Tongue (tissue), 2 donors: ENCODE measurements around the gene LILRB3. TPM values are rescaled to one million over a fixed set of nuclear protein-coding genes. Genes with fewer than 3 reads are reported as not detected.
A peak's percentile ranks its signal among the peaks of the same experiment; 100 is the strongest.
"Not testable (repeated sequence)": the region's sequence is repeated elsewhere in the genome, so short reads cannot be mapped to it uniquely, and the experiment has no call there.

ENCODE experiments used
- DNase-seq: peaks from one replicate; pipeline ENCODE4 v3.0.0-alpha.2; 2015
- total RNA-seq: library from RNA; depleted of rRNA; stranded (reverse); fragments of >200 nt; gene quantifications from one replicate; pipeline ENCODE4 v1.2.3, GENCODE V29; 2014

The LILRB3 gene
- total RNA-seq, 1 donor from 2014 or later, result 3.0 TPM

DNA sequence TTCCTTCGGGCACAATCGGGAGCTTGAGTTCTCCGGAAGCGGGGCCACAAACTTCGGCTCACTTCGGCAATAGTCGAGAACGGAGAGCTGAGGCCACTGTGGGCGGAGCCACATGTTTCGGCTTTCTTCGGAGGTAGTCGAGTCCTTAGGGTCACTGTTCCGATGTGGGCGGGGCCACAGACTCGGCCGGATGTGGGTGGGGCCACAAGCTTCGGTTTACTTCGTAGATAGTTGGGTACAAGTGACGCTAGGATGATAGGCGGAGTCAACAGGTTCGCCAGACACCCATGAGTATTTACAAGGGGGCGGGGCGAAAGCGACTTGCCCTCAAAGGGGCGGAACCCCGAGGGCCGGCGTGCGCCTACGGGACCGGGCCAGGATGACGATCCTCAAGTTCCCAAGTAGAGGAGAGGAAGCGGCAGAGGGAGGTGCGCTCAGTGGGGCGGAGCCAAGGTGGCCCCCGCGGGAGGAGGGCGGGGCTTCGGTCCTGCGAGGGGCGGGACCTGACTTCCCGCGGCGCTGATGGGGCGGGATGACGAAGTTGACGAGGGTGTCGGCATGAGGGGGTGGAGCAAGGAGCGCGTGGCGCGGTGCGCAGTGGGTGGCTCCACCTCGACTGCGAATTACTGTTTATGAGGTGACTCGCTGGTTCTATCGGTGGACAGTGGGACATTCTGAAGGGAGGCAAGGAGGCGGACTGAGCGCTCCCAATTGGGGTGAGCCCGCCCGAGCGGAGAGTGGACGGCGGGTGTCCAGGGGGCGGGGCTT lies 32.9 kb downstream of the LILRB3 start:
- DNase-seq, result peak; percentile 100

DNA sequence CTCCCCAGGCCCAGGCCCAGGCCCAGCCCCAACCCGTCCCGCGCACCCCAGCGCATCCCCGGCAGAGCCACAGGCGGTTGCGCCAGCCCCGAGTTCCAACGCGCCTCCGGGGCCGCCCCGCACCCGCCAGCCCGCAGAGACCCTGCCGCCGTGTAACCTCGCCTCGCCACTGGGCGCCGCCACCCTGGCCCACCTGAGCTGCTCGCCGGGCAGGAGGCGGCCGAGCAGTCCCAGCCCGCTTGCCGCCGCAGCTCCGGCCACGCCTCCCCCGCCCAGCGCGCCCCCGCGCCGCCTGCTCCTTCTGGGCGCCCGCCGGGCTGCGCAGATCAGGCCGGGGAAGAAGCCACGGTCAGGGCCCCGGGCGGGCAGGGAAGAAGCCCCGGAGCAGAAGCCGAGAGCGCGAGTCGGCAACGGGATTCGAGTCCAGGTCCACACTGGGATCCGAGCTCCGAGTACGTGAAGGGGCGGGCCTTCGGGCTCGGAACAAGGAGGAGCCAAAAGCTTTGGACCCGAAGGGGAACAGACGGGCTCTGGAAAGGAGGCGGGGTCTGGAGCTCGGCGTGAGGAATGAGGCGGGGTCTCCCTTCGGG lies 33.6 kb downstream of the LILRB3 start, which contains the start of gene MBOAT7:
MBOAT7 (minus strand) TSS at position 436 of the 590 bp plus-strand sequence. CDS start 1,072 bp downstream, outside the sequence.
- DNase-seq, result no peak

DNA sequence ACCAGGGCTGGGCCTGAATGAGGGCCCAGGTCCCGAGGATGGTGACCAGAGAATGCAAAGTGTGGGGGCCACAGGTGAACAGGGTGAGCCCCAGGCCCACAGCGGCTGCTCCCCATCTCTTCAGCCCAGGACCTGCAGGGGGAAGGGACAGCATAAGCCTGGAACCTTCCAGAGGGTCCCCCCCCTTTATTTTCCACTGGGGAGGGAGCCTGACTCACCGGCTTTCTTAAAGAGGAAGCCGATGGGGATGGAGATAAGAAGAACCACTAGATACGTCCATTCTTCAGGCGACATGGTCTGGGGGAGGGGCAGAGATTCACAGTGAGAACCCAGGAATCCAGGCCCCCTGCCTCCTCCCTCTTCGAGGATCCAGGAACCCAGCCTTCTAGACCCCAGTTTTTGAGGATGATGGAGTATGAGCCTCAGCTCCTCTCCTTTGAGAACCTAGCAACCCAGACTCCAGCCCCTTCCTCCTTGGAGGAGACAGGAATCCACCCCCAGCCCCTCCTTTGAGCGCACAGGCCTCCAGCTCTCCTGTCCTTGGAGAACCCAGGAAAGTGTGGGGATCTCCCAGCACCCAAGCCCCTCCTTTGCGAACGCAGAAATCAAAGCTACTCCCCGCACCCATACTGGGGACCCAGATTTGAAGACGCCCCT lies 34.5 kb downstream of the LILRB3 start:
- no peak for DNase-seq

DNA sequence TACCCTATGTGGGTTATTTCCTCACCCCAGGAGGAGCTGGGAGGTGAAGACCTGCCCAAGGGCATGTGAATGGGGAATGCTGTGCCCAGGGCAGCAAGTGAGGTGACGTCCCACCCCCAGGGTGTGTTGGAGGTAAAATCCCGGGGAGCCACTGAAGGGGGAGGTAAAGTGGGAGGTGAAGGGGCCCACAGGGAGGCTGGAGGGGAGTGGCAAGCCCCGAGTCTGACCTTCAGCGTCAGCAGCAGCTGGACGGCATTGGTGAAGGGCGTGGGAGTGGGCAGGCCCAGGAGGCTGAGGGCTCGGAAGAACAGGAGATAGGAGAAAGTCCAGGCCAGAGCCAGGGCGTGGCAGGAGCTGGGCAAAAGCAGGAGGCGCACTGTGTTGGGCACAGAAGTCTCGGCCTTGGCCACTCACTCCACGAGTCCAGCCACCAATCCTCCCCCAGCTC lies 35.8 kb downstream of the LILRB3 start:
- DNase-seq, result no peak

DNA sequence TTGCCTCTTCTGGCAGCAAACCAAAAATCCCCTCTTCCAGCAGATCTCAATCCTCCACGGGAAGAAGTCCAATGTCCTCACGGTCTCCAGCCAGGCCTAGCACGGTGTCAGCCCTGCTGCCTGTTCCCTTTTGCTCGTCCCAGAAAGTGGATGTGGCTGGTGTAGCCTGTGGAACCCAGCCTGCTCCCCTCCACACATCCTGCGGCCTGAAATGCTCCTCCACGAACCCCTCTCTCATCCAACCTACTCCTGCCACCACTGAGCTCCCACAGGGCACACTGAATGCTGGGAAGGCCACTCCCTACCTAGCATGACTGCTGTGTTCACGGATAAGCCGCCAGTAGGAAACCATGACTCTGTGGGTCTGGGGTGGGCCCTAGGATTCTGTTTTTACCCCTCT lies 36.5 kb downstream of the LILRB3 start:
- no peak for DNase-seq

DNA sequence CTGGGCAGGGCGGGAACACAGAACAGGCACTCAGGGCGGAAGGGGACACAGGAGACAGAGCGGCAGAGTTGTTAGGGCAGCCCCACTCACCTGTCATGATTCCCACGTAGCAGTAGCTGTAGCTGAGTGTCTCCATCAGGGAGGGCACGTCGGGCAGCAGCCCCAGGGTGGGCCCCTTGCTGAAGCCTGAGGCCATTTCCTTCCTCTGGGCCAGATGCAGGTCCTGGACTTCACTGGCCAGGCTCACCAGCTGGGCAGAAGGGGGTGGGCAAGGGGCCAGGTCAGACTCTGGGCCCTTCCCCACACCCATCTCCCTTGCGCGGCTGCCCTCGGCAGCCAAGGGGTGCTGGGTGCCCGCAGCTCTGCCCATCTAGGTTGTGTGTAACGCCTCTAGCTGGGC lies 39.4 kb downstream of the LILRB3 start:
- DNase-seq, result no peak

DNA sequence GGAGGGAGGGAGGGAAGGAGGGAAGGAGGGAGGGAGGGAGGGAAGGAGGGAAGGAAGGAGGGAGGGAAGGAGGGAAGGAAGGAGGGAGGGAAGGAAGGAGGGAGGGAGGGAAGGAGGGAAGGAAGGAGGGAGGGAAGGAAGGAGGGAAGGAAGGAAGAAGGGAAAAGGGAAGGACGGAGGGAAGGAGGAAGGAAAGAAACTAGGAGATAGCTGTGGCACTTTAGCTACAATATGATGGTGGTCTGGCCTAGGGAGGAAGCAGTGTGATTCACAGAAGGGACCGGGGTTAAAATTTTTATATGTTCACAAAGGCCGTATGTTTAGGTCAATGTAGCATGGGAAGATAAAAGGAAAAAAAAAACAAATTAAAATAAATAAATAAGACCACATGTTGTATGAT lies 40.9 kb downstream of the LILRB3 start:
- not testable (repeated sequence) for DNase-seq

DNA sequence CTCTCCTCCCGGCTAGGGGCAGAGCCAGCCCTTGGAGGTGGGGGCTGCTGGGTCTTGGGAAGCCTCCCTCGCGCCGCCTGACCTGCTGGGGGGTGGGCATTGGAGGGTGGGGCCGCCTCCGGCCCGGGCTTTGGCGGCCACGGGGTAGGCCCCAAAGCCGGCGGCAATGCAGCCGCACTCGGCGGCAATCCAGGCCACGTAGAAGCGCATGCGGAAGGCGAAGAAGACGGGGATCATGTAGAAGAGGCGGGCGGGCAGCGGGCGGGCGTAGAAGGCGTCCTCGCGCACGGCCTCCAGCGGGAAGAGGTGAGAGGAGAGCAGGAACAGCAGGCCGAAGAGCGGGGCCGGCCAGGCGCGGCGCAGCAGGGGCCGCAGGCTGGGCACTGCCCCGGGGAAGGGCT lies 42.1 kb downstream of the LILRB3 start:
- DNase-seq, result no peak

DNA sequence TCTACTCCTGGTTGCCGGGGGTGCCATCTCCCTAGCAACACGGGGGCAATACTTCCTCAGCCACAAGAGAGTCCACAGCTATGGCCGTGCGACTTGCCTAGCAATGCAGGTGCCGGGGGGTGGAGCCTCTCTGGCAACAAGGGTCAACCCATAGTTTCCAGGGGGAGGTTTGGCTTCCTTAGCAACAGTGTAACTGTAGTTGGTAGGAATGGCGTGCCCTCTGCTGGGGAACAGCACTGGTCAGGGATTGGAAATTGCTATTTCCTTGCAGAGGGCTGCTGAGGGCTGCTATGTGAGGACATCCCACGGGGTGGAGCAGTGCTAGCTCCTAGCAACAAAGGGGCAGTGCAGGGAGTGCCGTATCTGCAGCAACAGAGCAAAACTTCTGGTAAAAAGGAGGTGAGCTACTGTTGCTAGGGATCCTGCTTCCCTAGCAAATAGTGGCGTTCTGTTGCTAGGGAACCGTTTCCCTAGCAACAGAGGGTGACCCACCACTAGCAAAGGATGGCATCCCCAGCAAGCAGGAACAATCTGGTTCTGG lies 42.8 kb downstream of the LILRB3 start:
- peak; percentile 77 for DNase-seq

DNA sequence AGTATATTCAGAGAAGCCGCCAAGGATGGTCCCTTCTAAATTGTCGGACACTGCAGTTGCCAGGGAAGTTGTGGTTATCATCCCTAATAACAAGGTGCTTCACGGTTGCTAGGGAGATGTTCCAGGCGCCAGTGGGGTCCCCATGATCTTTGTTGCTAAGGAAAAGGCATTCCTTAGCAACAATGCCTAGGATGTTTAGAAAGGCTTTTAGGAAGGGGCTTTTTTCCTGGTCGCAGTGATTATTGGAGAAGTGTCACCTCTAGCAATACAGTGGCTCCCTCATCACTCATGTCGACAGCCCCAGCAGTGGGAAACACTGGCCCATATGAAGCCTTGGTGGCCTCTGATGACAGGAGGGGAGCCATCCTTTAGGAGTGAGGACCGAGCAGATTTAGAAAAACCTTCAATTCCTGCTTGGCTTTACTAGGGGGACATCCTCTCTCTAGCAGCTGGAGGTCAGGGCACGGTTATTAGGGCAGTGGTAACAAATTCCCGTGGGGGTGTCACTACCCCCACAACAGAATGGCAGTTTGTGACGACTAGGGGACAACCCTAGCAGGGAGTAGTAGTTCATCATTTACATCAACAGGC lies 43.5 kb downstream of the LILRB3 start:
- no peak for DNase-seq

DNA sequence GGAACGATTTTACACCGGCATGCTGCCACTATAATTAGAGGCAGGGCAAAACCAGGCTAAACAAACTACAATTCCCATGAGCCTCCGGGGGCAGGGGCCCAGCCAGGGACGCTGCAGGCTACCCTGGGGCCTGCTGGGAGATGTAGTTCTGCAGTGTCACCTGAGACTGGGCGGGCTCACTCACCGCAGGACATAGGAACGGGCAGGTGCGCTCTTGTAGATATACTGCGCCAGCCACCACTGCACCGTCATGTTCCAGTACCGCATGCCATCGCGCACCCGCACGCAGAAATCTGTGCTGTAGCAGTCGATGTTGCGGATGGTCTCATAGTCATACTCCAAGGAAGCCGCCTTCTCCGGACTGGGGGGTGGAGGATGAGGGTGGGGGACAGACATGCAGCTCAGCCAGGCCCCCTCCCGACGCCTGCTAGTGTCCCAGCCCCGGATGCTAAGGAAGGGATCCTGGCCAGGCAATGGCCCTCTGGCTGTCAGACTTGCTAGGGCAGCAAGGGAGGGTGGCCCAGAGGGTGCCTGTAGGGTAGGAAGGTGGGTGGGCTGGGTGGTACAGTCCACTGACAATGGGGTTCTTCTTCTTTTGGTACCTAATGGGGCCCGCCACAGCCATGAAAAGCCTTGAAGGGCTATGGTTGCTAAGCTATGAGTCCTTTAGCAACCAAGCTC lies 44.1 kb downstream of the LILRB3 start:
- peak; percentile 63 for DNase-seq

DNA sequence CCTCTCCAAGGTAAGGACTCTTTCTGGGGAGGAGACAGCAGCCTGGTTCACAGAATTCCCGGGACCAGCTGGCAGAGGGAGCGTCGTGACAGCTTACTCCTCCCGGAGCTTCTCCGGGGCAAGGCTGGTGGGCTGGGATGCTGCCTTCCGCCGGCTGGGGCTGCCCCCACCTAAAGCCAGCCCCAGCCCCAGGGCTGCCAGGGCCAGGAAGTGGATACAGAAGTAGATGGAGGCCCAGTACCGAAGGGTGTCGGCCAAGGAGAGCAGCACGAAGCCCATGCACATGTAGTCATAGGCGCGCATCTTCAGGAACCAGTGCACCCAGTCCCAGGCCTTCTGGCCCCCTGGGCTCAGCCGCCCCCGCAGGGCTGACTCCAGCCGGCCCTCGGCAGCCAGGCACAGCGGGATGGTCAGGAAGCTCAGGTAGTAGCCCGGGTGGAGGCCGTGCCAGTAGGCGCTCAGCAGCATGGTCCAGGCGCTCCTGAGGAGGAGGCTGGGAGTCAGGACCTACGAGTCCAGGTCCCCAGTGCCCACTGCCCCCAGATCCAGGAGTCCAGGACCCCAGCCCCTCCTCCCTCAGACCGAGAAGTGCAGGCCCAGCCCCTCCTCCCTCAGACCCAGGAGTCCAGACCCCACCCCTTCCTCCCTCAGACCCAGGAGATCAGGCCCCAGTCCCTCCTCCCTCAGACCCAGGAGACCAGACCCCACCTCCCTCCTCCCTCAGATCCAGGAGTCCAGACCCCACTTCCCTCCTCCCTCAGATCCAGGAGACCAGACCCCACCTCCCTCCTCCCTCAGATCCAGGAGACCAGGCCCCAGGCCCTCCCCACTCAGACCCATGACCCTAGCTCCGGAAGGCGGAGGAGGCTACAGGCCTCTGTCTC lies 48.6 kb downstream of the LILRB3 start:
- DNase-seq, result no peak

DNA sequence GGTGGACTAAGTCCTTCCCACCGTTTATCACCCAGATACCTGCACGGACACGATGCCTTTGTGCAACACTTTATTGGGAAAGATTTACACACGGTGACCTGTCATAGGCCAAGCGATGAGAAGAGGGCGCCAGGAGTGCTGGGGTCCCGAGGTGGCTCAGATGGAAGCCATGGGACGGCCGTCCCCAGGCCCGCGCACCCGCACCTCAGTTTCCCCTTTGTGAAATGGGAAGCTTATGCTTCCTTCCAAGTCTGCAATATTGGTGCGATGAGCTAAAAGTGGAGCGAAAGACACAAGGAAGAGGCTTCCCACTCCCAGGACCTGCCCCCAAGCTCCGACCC lies 49.5 kb downstream of the LILRB3 start:
- DNase-seq, result no peak

DNA sequence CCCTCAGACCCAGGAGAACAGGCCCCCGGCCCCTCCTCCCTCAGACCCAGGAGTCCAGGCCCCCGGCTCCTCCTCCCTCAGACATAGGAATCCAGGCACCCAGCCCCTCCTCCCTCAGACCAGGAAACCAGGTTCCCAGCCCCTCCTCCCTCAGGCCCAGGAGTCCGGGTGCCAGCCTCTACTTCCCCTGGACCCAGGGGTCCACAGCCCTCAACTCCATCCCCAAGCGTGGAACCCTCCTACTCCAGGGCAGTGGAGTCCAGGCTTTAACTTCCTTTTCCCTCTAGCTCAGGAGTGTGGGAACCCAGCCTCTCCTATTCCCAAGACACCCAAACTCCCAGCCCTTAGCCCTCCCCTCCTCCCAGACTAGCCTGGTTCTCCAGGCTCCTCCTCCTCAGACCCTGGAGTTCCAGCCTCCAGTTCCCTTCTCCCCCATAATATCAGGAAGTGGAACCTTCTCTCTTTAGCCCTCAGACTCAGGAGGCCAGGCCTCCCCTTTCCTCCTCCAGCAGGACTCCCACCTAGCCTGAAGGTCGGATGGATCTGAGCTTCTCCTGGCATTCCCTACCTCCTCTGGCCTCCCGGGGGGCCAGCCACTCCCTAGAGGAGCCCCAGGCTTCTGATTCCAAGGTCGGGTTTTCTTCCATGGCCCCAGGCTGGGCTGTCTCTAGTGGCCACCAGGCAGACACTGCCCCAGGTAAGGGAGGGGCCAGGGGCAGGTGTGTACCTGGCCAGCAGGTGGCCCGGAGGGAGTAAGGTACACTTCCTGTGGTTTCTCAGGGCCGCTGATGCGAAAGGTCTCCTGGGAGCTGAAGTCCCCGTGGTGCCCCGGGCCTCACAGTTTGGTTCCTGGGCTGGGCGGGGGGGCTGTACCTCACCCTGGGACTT lies 50.1 kb downstream of the LILRB3 start, which contains the start of gene TMC4:
TMC4 (minus strand) TSS at position 690 of the 888 bp plus-strand sequence; CDS start at position 647, 43 bp downstream.
- no peak for DNase-seq

DNA sequence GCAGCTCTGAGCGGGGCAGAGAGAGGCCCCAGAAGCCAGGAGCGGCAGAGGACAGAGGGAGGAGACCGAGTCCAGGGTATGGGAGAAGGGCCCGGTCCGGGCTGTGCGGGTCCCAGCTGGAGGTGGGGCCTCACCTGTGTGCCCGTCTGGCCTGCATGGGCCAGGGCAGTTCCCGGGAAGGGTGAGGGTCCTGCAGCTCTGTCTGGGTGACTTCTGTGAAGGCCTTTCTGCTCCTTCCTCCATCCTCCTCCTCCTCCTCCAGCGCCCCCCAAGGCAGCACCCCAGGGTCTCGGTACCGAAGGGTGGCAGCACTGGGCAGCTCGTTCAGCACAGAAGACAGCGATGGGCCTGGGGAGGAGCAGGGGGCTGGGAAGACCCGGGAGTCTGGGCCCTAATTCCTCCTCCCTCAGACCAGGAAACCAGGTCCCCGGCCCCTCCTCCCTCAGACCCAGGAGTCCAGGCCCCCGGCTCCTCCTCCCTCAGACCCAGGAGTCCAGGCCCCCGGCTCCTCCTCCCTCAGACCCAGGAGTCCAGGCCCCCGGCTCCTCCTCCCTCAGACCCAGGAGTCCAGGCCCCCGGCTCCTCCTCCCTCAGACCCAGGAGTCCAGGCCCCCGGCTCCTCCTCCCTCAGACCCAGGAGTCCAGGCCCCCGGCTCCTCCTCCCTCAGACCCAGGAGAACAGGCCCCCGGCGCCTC lies 50.9 kb downstream of the LILRB3 start:
- not testable (repeated sequence) for DNase-seq

DNA sequence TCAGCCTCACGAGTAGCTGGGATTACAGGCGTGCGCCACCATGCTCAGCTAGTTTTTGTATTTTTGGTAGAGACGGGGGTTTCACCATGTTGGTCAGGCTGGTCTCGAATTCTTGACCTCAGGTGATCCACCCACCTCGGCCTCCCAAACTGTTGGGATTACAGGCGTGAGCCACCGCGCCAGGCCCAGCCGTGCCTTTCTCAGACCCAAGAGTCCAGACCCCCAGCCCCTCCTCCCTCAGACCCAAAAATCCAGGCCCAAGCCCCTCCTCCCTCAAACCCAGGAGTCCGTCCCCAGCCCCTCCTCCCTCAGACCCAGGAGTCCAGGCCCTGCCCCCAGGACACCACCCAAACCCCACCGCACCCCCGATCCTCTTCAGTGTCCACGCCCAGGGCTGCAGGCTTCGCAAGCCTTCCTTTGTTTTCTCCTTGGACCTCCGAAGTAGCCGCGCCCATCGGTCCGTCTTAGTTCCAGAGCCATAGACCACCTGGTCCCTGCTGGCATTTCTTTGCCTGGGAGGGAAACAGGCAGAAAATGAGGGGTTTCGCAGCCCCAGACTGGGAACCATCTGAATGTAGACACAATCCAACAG lies 53.6 kb downstream of the LILRB3 start:
- no peak for DNase-seq

DNA sequence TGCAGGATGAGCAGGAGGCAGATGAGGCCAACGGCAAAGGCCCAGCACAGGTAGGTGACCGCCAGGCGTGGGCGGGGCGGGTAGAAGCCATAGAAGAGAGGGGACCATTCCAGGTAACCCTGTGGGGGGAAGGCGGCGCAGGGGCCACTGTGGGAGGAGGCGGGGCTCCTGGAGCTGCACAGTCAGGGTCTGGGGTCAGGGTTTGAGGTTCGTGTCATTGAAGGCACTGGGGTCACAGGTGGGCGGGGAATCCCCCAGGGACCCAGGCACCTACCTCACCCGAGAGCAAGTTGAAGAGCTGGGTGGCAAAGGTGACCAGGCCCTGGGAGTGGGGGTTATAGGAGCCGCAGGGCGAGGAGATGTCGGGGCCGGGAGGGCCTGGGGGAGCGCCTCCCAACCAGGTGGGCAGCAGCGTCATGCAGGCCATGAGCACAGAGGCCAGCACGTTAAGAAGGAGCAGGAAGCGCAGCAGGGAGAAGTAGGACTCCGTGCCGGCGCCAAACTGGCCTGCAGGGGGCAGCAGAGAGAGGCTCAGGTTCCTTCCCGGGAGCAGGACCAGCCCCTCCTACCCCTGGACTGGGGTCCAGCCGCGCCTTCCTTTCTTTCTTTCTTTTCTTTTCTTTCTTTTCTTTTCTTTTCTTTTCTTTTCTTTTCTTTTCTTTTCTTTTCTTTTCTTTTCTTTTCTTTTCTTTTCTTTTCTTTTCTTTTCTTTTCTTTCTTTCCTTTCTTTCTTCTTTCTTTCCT lies 54.5 kb downstream of the LILRB3 start:
- peak; percentile 96 for DNase-seq
